K562 (cell line): ENCODE measurements around the gene RPL28. TPM values are rescaled to one million over a fixed set of nuclear protein-coding genes. Genes with fewer than 3 reads are reported as not detected.
A peak's percentile ranks its signal among the peaks of the same experiment; 100 is the strongest.

Source experiments
- BACH1 ChIP-seq: fragments of 200-800 bp; sonication (Bioruptor generic); IDR thresholded peaks from 2 replicates; pipeline ENCODE4 v1.6.1; 2016; ENCODE audit warnings: missing genetic modification characterization, missing compliant biosample characterization
- BRD9 ChIP-seq: fragments of 450-650 bp; IDR thresholded peaks from 2 replicates; pipeline ENCODE4 v1.6.1; 2018; ENCODE audit warnings: low read depth; ENCODE audit not compliant: partially characterized antibody
- GABPB2 ChIP-seq: fragments of 250-450 bp; sonication (Bioruptor Pico); conservative IDR thresholded peaks from 2 replicates; pipeline ENCODE4 v1.5.1; 2021; ENCODE audit warnings: mild to moderate bottlenecking
- POLR2AphosphoS2 ChIP-seq: IDR thresholded peaks from 2 replicates; pipeline ENCODE4 v1.6.1; 2012; ENCODE audit warnings: low read length, improper control_type of control experiment
- PTBP1 ChIP-seq: fragments of 200-400 bp; formaldehyde crosslinking; IDR thresholded peaks from 2 replicates; pipeline ENCODE4 v1.6.1; 2017; ENCODE audit warnings: low read depth, low read length
- SRSF3 ChIP-seq: fragments of 200-400 bp; formaldehyde crosslinking; IDR thresholded peaks from 2 replicates; pipeline ENCODE4 v1.6.1; 2016; ENCODE audit warnings: mild to moderate bottlenecking, low read length, moderate library complexity; ENCODE audit not compliant: insufficient read depth
- ZNF699 ChIP-seq: fragments of 250-450 bp; sonication (Bioruptor Pico); IDR thresholded peaks from 2 replicates; pipeline ENCODE4 v1.8.0; 2021; ENCODE audit warnings: mild to moderate bottlenecking, moderate library complexity; ENCODE audit not compliant: insufficient replicate concordance
- polyA plus RNA-seq, 8 experiments: library from polyadenylated mRNA; depleted of rRNA in 4 of 8; stranded (reverse) in 5 of 8; unstranded in 3 of 8; fragments of >200 nt; fragmentation: Nextera tagmentation in 2 of 8; fragmentation: Illumina TruSeq in 1 of 8; extraction: Ambion mirVana in 2 of 8; extraction: Trizol in 1 of 8; gene quantifications; 2 replicates each; pipeline versions ENCODE4 v1.2.1 to v1.2.3, GENCODE V29; 2011 to 2014; ENCODE audit warnings: inconsistent platforms in 1 of 8, missing spikeins in 1 of 8
- total RNA-seq, 7 experiments: library from RNA; depleted of rRNA in 6 of 7; stranded (reverse); fragments of >200 nt in 6 of 7; fragmentation: Illumina TruSeq in 2 of 7; extraction: Trizol in 2 of 7; gene quantifications; 2 replicates each; pipeline versions ENCODE4 v1.2.1 to v1.2.3, GENCODE V29; 2011 to 2021; ENCODE audit warnings: low replicate concordance in 1 of 7
- TF ChIP-seq, protein P1 (sequence below): fragments of 200-800 bp; sonication (Bioruptor generic); IDR thresholded peaks from 2 replicates; pipeline ENCODE4 v1.6.1; 2017; ENCODE audit warnings: missing genetic modification characterization, missing compliant biosample characterization
- TF ChIP-seq, protein P2 (sequence below): fragments of 450-650 bp; formaldehyde crosslinking; IDR thresholded peaks from 2 replicates; pipeline ENCODE4 v1.4.0; 2020; ENCODE audit warnings: mild to moderate bottlenecking, moderate library complexity
- TF ChIP-seq, protein P3 (sequence below): fragments of 150-350 bp; IDR thresholded peaks from 2 replicates; pipeline ENCODE4 v1.6.1; 2014; ENCODE audit warnings: low read depth, mild to moderate bottlenecking, low read length, borderline replicate concordance
- TF ChIP-seq, protein P4 (sequence below): fragments of 450-650 bp; IDR thresholded peaks from 2 replicates; pipeline ENCODE4 v1.6.1; 2016; ENCODE audit warnings: missing biosample characterization, missing genetic modification characterization
- TF ChIP-seq, protein P5 (sequence below): fragments of 450-650 bp; IDR thresholded peaks from 2 replicates; pipeline ENCODE4 v1.6.1; 2017; ENCODE audit warnings: antibody characterized with exemption
- TF ChIP-seq, protein P6 (sequence below): fragments of 450-650 bp; IDR thresholded peaks from 2 replicates; pipeline ENCODE4 v1.6.1; 2016; ENCODE audit warnings: low read depth, mild to moderate bottlenecking, moderate library complexity

The RPL28 gene
- total and polyA plus RNA-seq, 9 of the 15 experiments (the other 6 are each of a cell fraction or from before 2014, with no cell fraction given): 124 to 3,106 (median 622) TPM

DNA sequence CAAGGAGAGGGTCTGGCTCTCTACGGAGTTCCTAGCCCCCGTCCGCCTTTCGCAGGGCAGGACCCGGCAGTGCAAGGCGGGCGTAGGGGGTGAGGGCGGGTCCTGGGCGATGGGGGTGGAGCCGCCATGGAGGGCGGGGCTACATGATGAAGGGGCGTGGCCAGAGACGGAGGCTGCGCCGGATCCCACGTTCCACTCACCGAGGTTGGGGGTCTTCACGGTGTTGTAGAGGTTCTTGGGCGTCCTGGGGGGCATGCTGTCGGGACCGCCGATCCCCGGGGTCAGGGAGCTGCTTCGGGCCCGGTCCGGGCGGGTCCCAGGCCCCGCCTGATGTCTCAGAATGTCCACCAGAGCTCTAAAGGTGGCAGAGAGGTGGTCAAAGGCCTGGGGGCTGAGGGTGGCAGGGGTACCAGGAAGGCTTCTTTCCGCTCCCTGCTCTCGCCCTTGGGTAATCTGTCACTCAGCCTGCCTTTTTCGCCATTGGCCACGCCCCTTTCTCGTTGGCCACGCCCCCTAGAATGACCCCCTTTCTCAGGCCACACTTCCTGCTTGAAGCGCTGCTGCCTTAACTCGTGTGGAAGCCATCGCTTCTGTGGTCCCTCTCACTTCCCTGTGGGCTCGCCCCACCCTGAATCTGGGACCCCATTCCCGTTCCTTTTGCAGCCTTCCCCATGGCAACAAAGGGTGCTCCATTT, 54.8 kb downstream of the RPL28 start (continued):
- TF ChIP-seq, protein P1, sequence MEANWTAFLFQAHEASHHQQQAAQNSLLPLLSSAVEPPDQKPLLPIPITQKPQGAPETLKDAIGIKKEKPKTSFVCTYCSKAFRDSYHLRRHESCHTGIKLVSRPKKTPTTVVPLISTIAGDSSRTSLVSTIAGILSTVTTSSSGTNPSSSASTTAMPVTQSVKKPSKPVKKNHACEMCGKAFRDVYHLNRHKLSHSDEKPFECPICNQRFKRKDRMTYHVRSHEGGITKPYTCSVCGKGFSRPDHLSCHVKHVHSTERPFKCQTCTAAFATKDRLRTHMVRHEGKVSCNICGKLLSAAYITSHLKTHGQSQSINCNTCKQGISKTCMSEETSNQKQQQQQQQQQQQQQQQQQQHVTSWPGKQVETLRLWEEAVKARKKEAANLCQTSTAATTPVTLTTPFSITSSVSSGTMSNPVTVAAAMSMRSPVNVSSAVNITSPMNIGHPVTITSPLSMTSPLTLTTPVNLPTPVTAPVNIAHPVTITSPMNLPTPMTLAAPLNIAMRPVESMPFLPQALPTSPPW (CRISPR knock-in tag): peak; percentile 46; the same call in 1 of the 2 replicates
- TF ChIP-seq, protein P2, sequence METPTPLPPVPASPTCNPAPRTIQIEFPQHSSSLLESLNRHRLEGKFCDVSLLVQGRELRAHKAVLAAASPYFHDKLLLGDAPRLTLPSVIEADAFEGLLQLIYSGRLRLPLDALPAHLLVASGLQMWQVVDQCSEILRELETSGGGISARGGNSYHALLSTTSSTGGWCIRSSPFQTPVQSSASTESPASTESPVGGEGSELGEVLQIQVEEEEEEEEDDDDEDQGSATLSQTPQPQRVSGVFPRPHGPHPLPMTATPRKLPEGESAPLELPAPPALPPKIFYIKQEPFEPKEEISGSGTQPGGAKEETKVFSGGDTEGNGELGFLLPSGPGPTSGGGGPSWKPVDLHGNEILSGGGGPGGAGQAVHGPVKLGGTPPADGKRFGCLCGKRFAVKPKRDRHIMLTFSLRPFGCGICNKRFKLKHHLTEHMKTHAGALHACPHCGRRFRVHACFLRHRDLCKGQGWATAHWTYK (CRISPR knock-in tag): no peak
- TF ChIP-seq, protein P3, sequence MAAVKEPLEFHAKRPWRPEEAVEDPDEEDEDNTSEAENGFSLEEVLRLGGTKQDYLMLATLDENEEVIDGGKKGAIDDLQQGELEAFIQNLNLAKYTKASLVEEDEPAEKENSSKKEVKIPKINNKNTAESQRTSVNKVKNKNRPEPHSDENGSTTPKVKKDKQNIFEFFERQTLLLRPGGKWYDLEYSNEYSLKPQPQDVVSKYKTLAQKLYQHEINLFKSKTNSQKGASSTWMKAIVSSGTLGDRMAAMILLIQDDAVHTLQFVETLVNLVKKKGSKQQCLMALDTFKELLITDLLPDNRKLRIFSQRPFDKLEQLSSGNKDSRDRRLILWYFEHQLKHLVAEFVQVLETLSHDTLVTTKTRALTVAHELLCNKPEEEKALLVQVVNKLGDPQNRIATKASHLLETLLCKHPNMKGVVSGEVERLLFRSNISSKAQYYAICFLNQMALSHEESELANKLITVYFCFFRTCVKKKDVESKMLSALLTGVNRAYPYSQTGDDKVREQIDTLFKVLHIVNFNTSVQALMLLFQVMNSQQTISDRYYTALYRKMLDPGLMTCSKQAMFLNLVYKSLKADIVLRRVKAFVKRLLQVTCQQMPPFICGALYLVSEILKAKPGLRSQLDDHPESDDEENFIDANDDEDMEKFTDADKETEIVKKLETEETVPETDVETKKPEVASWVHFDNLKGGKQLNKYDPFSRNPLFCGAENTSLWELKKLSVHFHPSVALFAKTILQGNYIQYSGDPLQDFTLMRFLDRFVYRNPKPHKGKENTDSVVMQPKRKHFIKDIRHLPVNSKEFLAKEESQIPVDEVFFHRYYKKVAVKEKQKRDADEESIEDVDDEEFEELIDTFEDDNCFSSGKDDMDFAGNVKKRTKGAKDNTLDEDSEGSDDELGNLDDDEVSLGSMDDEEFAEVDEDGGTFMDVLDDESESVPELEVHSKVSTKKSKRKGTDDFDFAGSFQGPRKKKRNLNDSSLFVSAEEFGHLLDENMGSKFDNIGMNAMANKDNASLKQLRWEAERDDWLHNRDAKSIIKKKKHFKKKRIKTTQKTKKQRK: no peak
- TF ChIP-seq BACH1 (tag) (no peak), PTBP1 (no peak), POLR2AphosphoS2 (no peak), ZNF699 (CRISPR knock-in tag) (no peak), BRD9 (no peak), SRSF3 (no peak), GABPB2 (CRISPR knock-in tag) (no peak)
- TF ChIP-seq, protein P4, sequence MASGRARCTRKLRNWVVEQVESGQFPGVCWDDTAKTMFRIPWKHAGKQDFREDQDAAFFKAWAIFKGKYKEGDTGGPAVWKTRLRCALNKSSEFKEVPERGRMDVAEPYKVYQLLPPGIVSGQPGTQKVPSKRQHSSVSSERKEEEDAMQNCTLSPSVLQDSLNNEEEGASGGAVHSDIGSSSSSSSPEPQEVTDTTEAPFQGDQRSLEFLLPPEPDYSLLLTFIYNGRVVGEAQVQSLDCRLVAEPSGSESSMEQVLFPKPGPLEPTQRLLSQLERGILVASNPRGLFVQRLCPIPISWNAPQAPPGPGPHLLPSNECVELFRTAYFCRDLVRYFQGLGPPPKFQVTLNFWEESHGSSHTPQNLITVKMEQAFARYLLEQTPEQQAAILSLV: no peak
- TF ChIP-seq, protein P5, sequence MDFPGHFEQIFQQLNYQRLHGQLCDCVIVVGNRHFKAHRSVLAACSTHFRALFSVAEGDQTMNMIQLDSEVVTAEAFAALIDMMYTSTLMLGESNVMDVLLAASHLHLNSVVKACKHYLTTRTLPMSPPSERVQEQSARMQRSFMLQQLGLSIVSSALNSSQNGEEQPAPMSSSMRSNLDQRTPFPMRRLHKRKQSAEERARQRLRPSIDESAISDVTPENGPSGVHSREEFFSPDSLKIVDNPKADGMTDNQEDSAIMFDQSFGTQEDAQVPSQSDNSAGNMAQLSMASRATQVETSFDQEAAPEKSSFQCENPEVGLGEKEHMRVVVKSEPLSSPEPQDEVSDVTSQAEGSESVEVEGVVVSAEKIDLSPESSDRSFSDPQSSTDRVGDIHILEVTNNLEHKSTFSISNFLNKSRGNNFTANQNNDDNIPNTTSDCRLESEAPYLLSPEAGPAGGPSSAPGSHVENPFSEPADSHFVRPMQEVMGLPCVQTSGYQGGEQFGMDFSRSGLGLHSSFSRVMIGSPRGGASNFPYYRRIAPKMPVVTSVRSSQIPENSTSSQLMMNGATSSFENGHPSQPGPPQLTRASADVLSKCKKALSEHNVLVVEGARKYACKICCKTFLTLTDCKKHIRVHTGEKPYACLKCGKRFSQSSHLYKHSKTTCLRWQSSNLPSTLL: no peak
- TF ChIP-seq, protein P6, sequence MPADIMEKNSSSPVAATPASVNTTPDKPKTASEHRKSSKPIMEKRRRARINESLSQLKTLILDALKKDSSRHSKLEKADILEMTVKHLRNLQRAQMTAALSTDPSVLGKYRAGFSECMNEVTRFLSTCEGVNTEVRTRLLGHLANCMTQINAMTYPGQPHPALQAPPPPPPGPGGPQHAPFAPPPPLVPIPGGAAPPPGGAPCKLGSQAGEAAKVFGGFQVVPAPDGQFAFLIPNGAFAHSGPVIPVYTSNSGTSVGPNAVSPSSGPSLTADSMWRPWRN: no peak
